GM18951 (cell line): ENCODE measurements around the gene NDUFAB1.
"Not testable (repeated sequence)": the region's sequence is repeated elsewhere in the genome, so short reads cannot be mapped to it uniquely, and the experiment has no call there.

ENCODE experiments used
- POLR2A ChIP-seq: IDR thresholded peaks from 4 replicates; pipeline ENCODE4 v1.6.1; 2011; ENCODE audit warnings: mild to moderate bottlenecking; ENCODE audit not compliant: insufficient read length, insufficient read depth; ENCODE audit errors: extremely low read depth
- in situ Hi-C: fragments of 300-500 bp; cut with MboI; formaldehyde crosslinking; loops from one replicate; pipeline ENCODE4 v1.12.0; 2022; ENCODE audit warnings: low sequenced_read_pairs, mixed read lengths, inconsistent platforms; ENCODE audit not compliant: unreplicated experiment

NDUFAB1 gene

DNA sequence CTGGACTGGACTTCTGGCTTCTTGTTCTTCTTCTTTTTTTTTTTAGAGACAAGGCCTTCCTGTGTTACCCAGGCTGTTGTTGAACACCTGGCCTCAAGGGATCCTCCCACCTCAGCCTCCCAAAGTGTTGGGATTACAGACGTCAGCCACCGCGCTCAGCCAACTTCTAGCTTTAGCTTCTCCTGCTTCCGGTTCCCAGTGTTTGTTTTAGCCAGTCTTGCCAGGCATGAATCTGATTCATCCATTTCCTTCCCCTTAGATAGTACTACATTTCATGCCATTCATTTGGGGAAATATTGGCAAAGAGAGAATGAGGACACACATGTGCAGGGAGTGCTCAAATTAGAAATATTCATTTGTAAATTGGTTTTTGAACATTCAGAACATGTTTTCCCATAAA lies 12.1 kb upstream of the NDUFAB1 start:
- no peak for TF ChIP-seq POLR2A
- in situ Hi-C loops = no loop called here

DNA sequence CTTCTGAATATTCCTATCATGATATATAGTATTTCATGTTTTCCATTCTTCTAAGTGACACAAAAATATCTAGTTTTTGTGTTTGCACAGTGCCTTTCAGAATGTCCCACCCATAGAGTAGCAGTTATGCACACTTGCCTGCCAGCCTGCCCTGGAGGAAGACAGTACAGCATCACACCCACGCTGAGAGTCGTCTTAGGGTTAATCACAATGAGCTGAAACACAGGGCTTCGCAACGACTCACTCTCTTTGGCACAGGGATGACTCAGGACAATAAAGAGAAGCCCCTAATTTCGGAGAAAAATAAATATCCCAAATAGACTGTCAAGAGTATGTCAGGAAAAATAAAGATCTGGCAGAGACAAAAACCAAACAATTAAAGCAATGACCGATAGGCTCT lies 11.6 kb upstream of the NDUFAB1 start:
- in situ Hi-C loops = no loop called here
- no peak for TF ChIP-seq POLR2A

DNA sequence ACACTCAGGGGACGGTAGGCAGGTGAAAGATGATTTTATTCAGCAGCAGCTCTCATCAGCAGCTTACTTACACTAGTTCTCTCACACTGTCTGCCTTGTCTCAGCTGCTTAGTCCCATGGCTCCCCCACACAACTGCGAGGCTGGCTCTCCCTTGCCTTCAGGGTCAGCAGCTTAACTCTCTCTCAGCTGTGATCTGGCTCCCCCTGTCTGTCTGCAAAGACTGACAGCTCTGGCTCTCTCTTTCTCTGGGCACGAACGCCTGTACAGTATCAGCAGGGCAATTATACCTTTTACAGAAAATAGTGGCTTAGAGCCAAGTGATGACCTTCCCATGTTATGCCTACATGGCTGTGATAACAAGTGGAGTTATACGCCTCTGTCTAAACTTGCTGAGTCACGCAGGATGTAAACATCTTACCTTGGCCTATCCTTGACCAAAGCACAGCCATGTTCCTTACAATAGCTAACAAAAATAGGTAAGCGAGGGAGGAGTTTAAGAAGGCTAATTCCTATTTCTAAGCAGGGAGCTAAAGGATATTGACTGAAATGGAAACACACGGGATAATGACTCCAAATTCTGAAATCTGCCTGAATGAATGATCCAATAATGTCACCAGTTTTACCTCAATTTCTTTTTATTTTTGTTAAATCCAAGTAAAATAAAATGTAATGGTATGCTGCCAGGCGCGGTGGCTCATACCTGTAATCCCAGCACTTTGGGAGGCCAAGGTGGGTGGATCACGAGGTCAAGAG lies 1.1 kb upstream of the NDUFAB1 start:
- no peak for TF ChIP-seq POLR2A
- in situ Hi-C loops = no loop called here

DNA sequence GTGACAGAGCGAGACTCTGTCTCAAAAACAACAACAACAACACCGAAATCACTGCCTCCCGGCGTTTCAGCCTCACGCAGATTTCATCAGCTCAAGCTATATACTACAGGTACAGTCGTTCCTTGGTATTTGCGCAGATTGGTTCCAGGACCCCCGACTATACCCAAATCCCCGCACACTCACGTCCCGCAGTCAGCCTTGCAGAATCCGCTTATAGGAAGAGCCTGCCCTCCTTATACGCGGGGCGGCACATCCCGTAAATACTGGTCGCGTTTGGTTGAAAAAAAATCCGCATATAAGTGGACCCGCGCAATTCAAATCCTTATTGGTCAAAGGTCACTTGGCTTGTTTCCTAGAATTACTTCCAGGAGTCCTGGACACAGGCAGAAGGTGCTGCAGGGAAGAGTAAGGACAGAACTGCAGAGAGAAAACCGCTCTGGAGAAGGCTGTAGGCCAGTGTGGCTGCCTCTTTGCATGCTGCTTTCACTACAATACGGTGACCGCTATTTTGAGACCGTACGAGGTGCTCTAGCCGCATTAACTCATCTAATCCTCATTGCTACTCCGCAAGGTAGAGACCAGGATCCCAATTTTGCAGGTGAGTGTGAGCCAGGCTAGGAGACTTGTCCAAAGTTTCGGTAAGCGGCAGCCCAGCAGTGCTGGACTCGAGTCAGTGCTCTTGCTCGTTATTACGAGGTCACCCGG lies 718 bp downstream of the NDUFAB1 start:
- no peak for TF ChIP-seq POLR2A
- in situ Hi-C loops = no loop called here

DNA sequence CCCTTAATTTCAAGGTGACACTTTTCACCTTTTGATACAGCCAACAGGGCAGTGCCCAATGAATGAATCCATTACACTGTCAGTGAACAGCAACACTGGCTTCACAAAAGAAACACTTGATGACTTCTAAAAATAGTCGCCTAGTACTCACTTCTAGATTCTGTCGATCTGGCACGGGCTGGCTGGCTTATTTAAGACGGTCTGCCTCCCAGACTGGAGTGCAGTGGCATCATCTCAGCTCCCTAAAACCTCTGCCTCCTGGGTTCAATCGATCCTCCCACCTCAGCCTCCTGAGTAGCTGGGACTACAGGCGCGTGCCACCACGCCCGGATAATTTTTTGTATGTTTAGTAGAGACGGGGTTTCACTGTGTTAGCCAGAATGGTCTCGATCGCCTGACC lies 1.9 kb downstream of the NDUFAB1 start:
- no peak for TF ChIP-seq POLR2A
- in situ Hi-C loops = no loop called here

- no peak for TF ChIP-seq POLR2A
- in situ Hi-C loops = no loop called here
Observed at GRCh38 chr16:23590181-23590580, 5.9 kb downstream of the NDUFAB1 start.

DNA sequence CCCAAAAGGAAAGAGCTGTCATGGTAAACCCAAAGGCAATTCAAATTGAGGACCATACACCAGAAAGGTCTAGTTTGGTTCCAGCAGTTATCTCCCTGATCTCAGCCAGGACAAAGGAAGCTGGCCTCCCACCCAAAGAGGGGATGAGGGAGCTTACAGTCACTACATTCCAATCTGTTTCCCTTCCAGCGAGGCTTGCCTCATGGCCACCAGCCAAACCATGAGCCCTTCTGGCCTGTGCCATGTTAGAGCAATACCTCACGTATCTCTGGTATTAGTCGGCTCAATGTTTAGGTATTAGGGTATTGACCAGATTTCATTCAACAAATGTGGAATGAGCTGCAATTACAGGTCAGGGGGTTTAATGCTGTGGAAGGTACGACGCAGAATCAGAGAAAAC lies 8.4 kb downstream of the NDUFAB1 start:
- TF ChIP-seq POLR2A = no peak
- in situ Hi-C loops = no loop called here

- in situ Hi-C loops = no loop called here
- no peak for TF ChIP-seq POLR2A
Observed at GRCh38 chr16:23584186-23585076, 11.7 kb downstream of the NDUFAB1 start.

GRCh38 chr16:23583271-23583670 lies 12.8 kb downstream of the NDUFAB1 start:
- in situ Hi-C loops = not testable (repeated sequence)

DNA sequence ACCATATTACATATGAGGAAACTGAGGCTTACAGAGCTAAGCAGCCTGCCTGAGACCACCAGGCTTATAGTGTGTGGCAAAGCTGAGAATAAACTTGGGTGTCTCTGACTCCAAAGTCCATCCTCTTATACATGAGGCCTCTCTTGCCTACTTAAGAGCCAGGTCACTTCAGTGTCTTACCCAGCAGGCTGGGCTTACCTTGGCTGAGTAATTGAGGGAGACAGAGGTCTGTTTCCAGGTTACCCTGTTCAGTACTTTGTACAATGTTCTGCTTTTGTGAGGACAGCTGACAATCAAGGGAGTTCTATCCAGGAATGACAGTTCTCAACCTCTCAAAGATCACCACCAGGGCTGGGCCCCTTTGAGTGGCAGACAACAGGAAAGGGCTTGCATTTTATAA lies 14.4 kb downstream of the NDUFAB1 start:
- TF ChIP-seq POLR2A = no peak
- in situ Hi-C loops = no loop called here

GRCh38 chr16:23580391-23580790 lies 15.7 kb downstream of the NDUFAB1 start:
- TF ChIP-seq POLR2A = no peak
- in situ Hi-C loops = no loop called here

DNA sequence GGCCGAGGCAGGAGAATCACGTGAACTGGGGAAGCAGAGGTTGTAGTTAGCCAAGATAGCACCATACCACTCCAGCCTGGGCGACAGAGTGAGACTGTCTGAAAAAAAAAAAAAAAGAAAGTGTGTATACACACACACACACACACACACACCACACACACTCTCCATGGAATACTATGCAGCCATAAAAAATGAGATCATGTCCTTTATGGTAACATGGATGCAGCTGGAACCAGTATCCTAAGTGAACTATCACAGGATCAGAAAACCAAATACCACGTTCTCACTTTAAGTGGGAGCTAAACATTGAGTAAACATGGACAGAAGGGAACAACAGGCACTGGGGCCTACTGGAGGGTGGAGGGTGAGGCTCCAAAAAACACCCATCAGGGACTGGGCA lies 16.7 kb downstream of the NDUFAB1 start:
- in situ Hi-C loops = no loop called here
- no peak for TF ChIP-seq POLR2A

DNA sequence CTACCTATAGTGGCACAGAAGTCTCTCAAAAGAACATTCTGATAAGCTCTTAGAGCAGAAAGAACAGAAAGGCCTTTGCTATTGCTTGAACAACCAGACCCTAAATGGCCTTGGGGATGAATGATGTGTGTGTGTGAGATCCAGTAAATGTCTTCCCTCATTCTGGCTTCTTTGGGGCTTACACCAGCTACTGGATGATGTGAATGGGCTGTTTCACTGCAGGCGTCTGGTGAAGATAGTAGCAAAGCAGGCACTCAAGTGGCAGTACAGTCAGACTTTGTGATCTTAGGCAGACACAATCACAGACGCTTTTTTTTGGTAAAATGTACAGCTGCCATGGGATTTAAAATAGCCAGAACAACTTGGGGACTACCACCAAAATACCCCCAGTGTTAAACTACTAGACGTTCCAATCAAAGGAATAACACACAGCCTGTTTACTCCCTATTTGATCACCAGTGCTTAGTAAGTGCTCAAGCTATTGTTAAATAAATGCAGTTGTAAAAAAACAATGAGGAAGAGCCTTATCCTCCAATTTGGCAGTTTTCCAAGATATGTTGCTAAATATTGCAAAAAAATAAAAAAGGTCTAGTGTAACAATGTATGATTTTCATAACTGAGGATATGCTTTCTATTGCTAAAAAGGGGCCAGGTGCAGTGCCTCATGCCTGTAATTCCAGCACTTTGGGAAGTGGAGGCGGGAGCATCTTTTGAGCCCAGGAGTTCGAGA lies 17.9 kb downstream of the NDUFAB1 start:
- no peak for TF ChIP-seq POLR2A
- in situ Hi-C loops = no loop called here
